Caco-2 (cell line): Measurements from ENCODE around the gene TENM4. TPM values are rescaled to one million over a fixed set of nuclear protein-coding genes. Genes with fewer than 3 reads are reported as not detected.
A peak's percentile ranks its signal among the peaks of the same experiment; 100 is the strongest.

Source experiments
- BruUV-seq: library from RNA; stranded (reverse); fragments of 400-500 nt; replicated peaks from 2 replicates; lab custom pipeline; 2021; lab: Mats Ljungman, UMichigan
- CTCF ChIA-PET: fragments of 300-600 bp; sonication (Branson Sonifier 250); formaldehyde crosslinking; loops from one replicate; lab custom pipeline; 2022; ENCODE audit warnings: antibody characterized with exemption; lab: Charles Lee
- POLR2A ChIA-PET: fragments of 300-600 bp; sonication (Branson Sonifier 250); formaldehyde crosslinking; loops from one replicate; lab custom pipeline; 2022; ENCODE audit warnings: antibody characterized with exemption; lab: Charles Lee
- DNase-seq, 2 experiments: peaks; one replicate each; pipeline versions ENCODE4 v3.0.0 to v3.0.0-alpha.2; 2020 to 2022
- H3K27me3 ChIP-seq: replicated peaks from 2 replicates; pipeline ENCODE4 v1.6.0; 2011; ENCODE audit warnings: low read length; ENCODE audit not compliant: control insufficient read depth, insufficient read depth
- H3K36me3 ChIP-seq: 2 replicates; pipeline ENCODE4 v1.5.1; 2011; ENCODE audit warnings: low read length; ENCODE audit not compliant: control insufficient read depth, insufficient read depth
- H3K4me1 ChIP-seq: fragments of 250-450 bp; sonication (Bioruptor Pico); 2 replicates; pipeline ENCODE4 v1.5.1; 2020; ENCODE audit warnings: mild to moderate bottlenecking
- H3K4me3 ChIP-seq: 2 replicates; pipeline ENCODE4 v1.5.1; 2011; ENCODE audit warnings: low read depth, mild to moderate bottlenecking, control low read depth, low read length
- H3K9me3 ChIP-seq: fragments of 250-450 bp; sonication (Bioruptor Pico); 2 replicates; pipeline ENCODE4 v1.5.1; 2020; ENCODE audit warnings: mild to moderate bottlenecking, moderate library complexity
- H3K27ac Mint-ChIP-seq: one replicate; pipeline ENCODE4 v1.8.0; 2022; ENCODE audit warnings: mixed read lengths; ENCODE audit not compliant: unreplicated experiment
- H3K27me3 Mint-ChIP-seq: one replicate; pipeline ENCODE4 v1.8.0; 2022; ENCODE audit warnings: mixed read lengths; ENCODE audit not compliant: insufficient read depth, unreplicated experiment
- H3K36me3 Mint-ChIP-seq: one replicate; pipeline ENCODE4 v1.8.0; 2022; ENCODE audit warnings: mild to moderate bottlenecking, mixed read lengths; ENCODE audit not compliant: insufficient read depth, unreplicated experiment
- H3K4me1 Mint-ChIP-seq: one replicate; pipeline ENCODE4 v1.8.0; 2022; ENCODE audit warnings: low read depth, mixed read lengths; ENCODE audit not compliant: unreplicated experiment
- H3K4me3 Mint-ChIP-seq: one replicate; pipeline ENCODE4 v1.8.0; 2022; ENCODE audit warnings: mild to moderate bottlenecking, moderate library complexity, mixed read lengths; ENCODE audit not compliant: unreplicated experiment
- H3K9me3 Mint-ChIP-seq: one replicate; pipeline ENCODE4 v1.8.0; 2022; ENCODE audit warnings: mixed read lengths; ENCODE audit not compliant: unreplicated experiment
- CTCF ChIP-seq, 2 experiments: fragments of 200-600 bp in 1 of 2; IDR thresholded peaks; 1 replicate in 1 of 2; 2 replicates in 1 of 2; pipeline versions ENCODE4 v1.5.1 to v1.8.0; 2011 to 2022; ENCODE audit warnings: antibody characterized with exemption in 1 of 2, control low read depth in 1 of 2, inconsistent platforms in 1 of 2, low read depth in 1 of 2, low read length in 1 of 2, mild to moderate bottlenecking in 1 of 2, moderate library complexity in 1 of 2; ENCODE audit not compliant: insufficient read depth in 1 of 2, severe bottlenecking in 1 of 2, unreplicated experiment in 1 of 2
- intact Hi-C: fragments of 100-400 bp; cut with micrococcal nuclease; formaldehyde crosslinking; loops from one replicate; pipeline ENCODE4 v1.10.0; 2022; ENCODE audit not compliant: unreplicated experiment
- total RNA-seq: library from RNA; stranded (reverse); gene quantifications from 2 replicates; pipeline ENCODE4 v1.2.3, GENCODE V29; 2022

The TENM4 gene
- total RNA-seq, 1 experiment from 2014 or later = 1.1 TPM

DNA sequence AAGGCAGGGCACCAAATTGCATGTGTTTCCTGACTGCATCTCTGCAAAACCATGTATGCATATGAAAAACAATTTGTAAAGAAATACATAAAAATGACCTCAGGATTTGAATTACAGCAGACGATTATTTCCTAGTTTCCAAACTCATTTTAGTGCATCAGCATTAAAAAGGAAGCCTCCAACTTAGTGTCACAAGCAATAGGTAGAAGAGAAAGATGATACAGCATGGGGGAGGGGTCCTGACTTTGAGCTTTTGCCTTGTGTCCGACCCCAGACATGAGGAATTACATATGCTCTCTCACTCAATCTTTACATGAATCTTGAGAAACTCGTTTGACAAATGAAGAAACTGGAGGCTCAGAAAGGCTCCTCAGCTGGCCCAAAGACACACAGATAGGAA is 571.5 kb downstream of the TENM4 start:
- Mint-ChIP-seq H3K4me3 (no peak overlapping the region), H3K27ac (no peak overlapping the region), H3K4me1 (no peaks in the 10 kb centered on the region), H3K9me3 (no peaks in the 10 kb centered on the region), H3K27me3 (peaks cover 24% of the 10 kb centered on the region), H3K36me3 (no peaks in the 10 kb centered on the region)
- no peaks in the 10 kb centered on the region for H3K9me3 ChIP-seq
- ChIA-PET POLR2A (no interaction called here), CTCF (no interaction called here)
- no peak overlapping the region for H3K4me3 ChIP-seq
- DNase-seq = no peak
- no peaks in the 10 kb centered on the region for H3K4me1 ChIP-seq
- no TSS peak for BruUV-seq
- intact Hi-C loops = no loop called here
- no peak for TF ChIP-seq CTCF (IDR thresholded peaks at IDR 0.05; ENCODE audit: insufficient read depth in 1 of 2, low read depth in 1 of 2, low read length in 1 of 2, severe bottlenecking in 1 of 2, unreplicated experiment in 1 of 2)
- H3K27me3 ChIP-seq = no peaks in the 10 kb centered on the region
- H3K36me3 ChIP-seq = no peaks in the 10 kb centered on the region

DNA sequence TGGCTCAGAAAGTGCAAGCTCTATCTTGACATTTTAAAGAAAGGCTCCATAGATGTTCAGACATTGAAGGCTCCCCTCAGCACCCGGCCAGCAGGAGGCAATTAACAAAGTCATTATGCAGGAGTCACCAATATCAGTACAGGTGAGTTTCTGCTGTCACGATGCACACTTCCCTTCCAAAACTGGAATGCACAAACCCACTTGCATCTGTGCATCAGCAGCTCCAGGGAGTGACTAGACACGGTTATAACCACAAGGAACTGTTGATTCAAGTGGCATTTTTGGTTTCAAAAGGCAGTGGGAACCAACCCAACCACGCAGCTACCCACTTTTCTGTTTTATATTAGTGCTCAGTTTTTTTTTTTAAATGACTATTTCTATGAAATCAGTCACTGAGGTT is 572.3 kb downstream of the TENM4 start:
- Histone ChIP-seq H3K9me3 (no peaks in the 10 kb centered on the region), H3K27me3 (no peaks in the 10 kb centered on the region), H3K36me3 (no peaks in the 10 kb centered on the region), H3K4me3 (no peak overlapping the region), H3K4me1 (no peaks in the 10 kb centered on the region)
- BruUV-seq = no TSS peak
- Mint-ChIP-seq H3K4me1 (no peaks in the 10 kb centered on the region), H3K27me3 (peaks cover 21% of the 10 kb centered on the region), H3K9me3 (no peaks in the 10 kb centered on the region), H3K4me3 (no peak overlapping the region), H3K27ac (no peak overlapping the region), H3K36me3 (no peaks in the 10 kb centered on the region)
- POLR2A ChIA-PET = no interaction called here
- no peak for TF ChIP-seq CTCF (IDR thresholded peaks at IDR 0.05; ENCODE audit: insufficient read depth in 1 of 2, low read depth in 1 of 2, low read length in 1 of 2, severe bottlenecking in 1 of 2, unreplicated experiment in 1 of 2)
- DNase-seq = no peak
- CTCF ChIA-PET = interaction anchor here (0.6 kb wide), 1 partner anchor 223 kb away, joined by 3 read pairs; no protein-coding TSS in a partner anchor
- intact Hi-C loops = no loop called here

- Histone ChIP-seq H3K9me3 (no peaks in the 10 kb centered on the region), H3K4me1 (no peaks in the 10 kb centered on the region), H3K4me3 (no peak overlapping the region), H3K27me3 (no peaks in the 10 kb centered on the region), H3K36me3 (no peaks in the 10 kb centered on the region)
- no peak overlapping the region for H3K27ac Mint-ChIP-seq
- peaks cover 7% of the 10 kb centered on the region for H3K27me3 Mint-ChIP-seq
- TF ChIP-seq CTCF (IDR thresholded peaks at IDR 0.05; ENCODE audit: insufficient read depth in 1 of 2, low read depth in 1 of 2, low read length in 1 of 2, severe bottlenecking in 1 of 2, unreplicated experiment in 1 of 2) = no peak
- ChIA-PET CTCF (no interaction called here), POLR2A (interaction anchor here (0.6 kb wide), 1 partner anchor 17 kb away, joined by 7 read pairs; no protein-coding TSS in a partner anchor)
- no peaks in the 10 kb centered on the region for H3K36me3 Mint-ChIP-seq
- no peaks in the 10 kb centered on the region for H3K9me3 Mint-ChIP-seq
- H3K4me1 Mint-ChIP-seq = no peaks in the 10 kb centered on the region
- no peak overlapping the region for H3K4me3 Mint-ChIP-seq
- intact Hi-C loops = loop anchor here (5.0 kb wide), 1 partner anchor 214 kb away; no protein-coding TSS in a partner anchor
- DNase-seq = peak in 1 of 2 experiments; percentile 53
- BruUV-seq = no TSS peak
Measured at GRCh38 chr11:78860720-78861422, 580.0 kb downstream of the TENM4 start.
